ENCODE measurements around the gene CBX8. TPM values are rescaled to one million over a fixed set of nuclear protein-coding genes. Genes with fewer than 3 reads are reported as not detected.

Gene CBX8
- total RNA-seq, 2 experiments from 2014 or later, result 6.8 to 8.6 TPM

- Mint-ChIP-seq H3K27me3 (peaks cover 3% of the 10 kb centered on the region), H3K4me3 (no peak overlapping the region), H3K4me1 (peaks cover 22% of the 10 kb centered on the region)
These were observed 35.6 kb upstream of the CBX8 start for GRCh38 chr17:79832218-79833109.

DNA sequence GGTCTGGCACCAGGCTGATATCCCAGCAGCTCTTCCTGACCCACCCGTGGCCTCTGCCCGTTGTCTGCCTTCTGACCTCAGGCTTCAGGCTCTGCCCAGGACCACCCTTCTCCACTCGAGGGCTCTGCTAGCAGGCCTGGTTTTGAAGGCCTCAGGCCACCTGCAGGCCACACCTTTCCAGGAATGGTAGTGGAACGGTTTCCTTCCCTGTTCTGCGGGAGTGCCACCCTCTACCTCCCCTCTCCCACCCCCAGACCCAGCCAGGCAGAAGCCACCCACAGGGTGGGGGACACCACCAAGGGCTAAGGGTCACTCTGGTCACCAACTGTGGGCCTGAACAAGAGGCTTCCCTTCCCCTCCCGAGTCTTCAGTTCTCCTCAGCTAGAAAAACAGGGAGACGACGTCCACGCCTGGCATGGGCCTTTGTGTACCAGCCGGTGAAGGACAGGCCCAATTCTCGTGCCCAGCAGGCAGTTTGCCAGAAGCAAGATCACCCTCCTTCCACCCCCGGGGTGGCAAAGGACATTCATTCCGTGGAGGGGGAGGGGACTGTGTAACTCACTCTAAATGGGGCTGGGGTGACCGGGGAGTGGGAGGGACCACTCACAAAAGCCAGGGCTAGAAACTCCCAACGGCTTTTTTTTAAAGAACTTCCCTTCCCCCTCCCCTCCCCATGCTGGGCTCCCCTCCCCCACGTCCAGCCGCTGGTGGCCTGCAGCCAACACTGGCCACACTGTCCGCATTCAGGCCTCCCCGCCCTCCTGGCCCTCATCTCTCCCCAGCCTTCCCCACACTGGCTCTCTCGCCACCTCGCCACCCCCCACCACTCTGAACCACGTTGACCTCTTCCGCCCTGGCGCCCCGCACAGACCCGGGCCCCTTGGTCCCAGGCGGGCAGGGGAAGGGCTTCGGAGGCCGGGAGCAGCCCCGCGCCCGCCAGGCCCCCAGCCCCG, 34.7 kb upstream of the CBX8 start:
- ATAC-seq (no peak), DNase-seq (no peak)
- no peak overlapping the region for H3K4me3 Mint-ChIP-seq
- H3K36me3 Mint-ChIP-seq, result peaks cover 17% of the 10 kb centered on the region
- CTCF ChIA-PET, result interaction anchor here (0.7 to 1.0 kb wide), 2 partner anchors 42 to 82 kb away, joined by 3 read pairs; no protein-coding TSS in a partner anchor
- H3K27me3 Mint-ChIP-seq, result peaks cover 3% of the 10 kb centered on the region
- H3K9me3 Mint-ChIP-seq (ENCODE audit: low read depth), result peaks cover 2% of the 10 kb centered on the region
- peaks cover 17% of the 10 kb centered on the region for H3K4me1 Mint-ChIP-seq
- no peak overlapping the region for H3K27ac Mint-ChIP-seq

More at GRCh38 chr17:79832218-79833109, 35.6 kb upstream of the CBX8 start:
- CTCF ChIA-PET, result interaction anchor here (0.7 to 1.9 kb wide), 6 partner anchors 12 to 269 kb away, joined by 3 to 8 read pairs (median 4); partner anchors contain the start of gene GAA
- no peak for DNase-seq
- no peaks in the 10 kb centered on the region for H3K9me3 Mint-ChIP-seq (ENCODE audit: low read depth)
- H3K36me3 Mint-ChIP-seq, result peaks cover 20% of the 10 kb centered on the region
- no peak overlapping the region for H3K27ac Mint-ChIP-seq
- no peak for ATAC-seq

GRCh38 chr17:79830763-79831264, 33.9 kb upstream of the CBX8 start:
- Mint-ChIP-seq H3K9me3 (ENCODE audit: low read depth) (peaks cover 2% of the 10 kb centered on the region), H3K4me3 (no peak overlapping the region), H3K36me3 (peaks cover 16% of the 10 kb centered on the region), H3K27ac (no peak overlapping the region), H3K4me1 (peaks cover 20% of the 10 kb centered on the region), H3K27me3 (peaks cover 6% of the 10 kb centered on the region)
- CTCF ChIA-PET, result interaction anchor here (1.0 to 1.1 kb wide), 2 partner anchors 23 to 81 kb away, joined by 3 to 4 read pairs; no protein-coding TSS in a partner anchor
- ATAC-seq (no peak), DNase-seq (no peak)

DNA sequence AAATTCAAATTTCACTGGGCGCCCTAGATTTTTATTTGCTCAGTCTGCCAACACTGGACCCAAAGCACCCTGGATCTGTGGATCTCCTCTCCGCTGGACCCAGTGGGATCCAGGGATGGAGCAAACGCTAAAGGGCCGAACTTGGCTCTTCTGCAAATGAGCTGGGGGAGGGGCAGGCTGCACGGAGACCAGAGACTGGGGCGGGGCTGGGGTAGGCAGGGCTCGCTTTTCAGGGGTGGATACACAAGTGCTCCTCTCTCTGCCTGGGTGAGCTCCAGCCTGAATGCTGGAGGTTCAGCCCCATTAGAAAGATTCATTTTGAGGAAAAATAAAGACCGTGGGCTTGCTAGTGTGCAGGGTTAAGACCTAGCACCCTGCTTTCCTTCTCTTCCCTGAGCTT, 33.4 kb upstream of the CBX8 start:
- no peak for ATAC-seq

DNA sequence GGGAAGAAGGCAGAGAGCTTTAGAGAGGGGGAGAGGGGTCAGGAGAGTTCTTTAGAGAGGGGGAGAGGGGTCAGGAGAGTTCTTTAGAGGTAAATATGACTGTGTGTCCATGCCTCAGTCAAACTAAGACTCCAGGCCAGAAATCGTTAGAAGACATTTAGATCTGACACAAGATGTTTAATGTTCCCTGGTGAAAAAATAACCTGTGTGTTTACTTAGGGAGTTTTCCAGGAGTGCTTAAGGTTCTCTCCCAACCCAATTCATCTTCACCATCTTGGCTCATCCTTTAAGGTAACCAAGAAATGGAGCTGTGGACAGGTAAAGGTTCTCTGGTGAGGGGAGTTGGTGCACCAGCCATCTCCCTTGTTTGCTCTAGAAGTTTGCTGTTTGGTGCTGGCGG, 32.6 kb upstream of the CBX8 start:
- no peak overlapping the region for H3K4me3 Mint-ChIP-seq
- ATAC-seq (no peak), DNase-seq (no peak)
- peaks cover 11% of the 10 kb centered on the region for H3K27me3 Mint-ChIP-seq
- peaks cover 5% of the 10 kb centered on the region for H3K36me3 Mint-ChIP-seq
- H3K27ac Mint-ChIP-seq, result no peak overlapping the region
- H3K4me1 Mint-ChIP-seq, result peaks cover 18% of the 10 kb centered on the region
- peaks cover 2% of the 10 kb centered on the region for H3K9me3 Mint-ChIP-seq (ENCODE audit: low read depth)
- CTCF ChIA-PET, result interaction anchor here (1.1 to 1.6 kb wide), 4 partner anchors 11 to 141 kb away, joined by 3 to 5 read pairs (median 4); no protein-coding TSS in a partner anchor

More for the DNA sequence above, 33.4 kb upstream of the CBX8 start:
- Mint-ChIP-seq H3K27ac (no peak overlapping the region), H3K4me1 (peaks cover 20% of the 10 kb centered on the region), H3K4me3 (no peak overlapping the region), H3K36me3 (peaks cover 13% of the 10 kb centered on the region), H3K27me3 (peaks cover 9% of the 10 kb centered on the region), H3K9me3 (ENCODE audit: low read depth) (peaks cover 2% of the 10 kb centered on the region)
- CTCF ChIA-PET, result interaction anchor here (1.0 to 1.3 kb wide), 3 partner anchors 22 to 88 kb away, joined by 3 to 4 read pairs (median 3); no protein-coding TSS in a partner anchor
- DNase-seq, result no peak

GRCh38 chr17:79829004-79829403, 32.1 kb upstream of the CBX8 start:
- no peak for DNase-seq
- peaks cover 2% of the 10 kb centered on the region for H3K9me3 Mint-ChIP-seq (ENCODE audit: low read depth)
- no peak for ATAC-seq
- CTCF ChIA-PET, result interaction anchor here (1.1 to 1.6 kb wide), 3 partner anchors 11 to 142 kb away, joined by 3 to 5 read pairs (median 3); no protein-coding TSS in a partner anchor
- H3K4me1 Mint-ChIP-seq, result peaks cover 18% of the 10 kb centered on the region
- peaks cover 4% of the 10 kb centered on the region for H3K36me3 Mint-ChIP-seq
- peaks cover 13% of the 10 kb centered on the region for H3K27me3 Mint-ChIP-seq
- no peak overlapping the region for H3K27ac Mint-ChIP-seq
- no peak overlapping the region for H3K4me3 Mint-ChIP-seq

- no peak for DNase-seq
- peaks cover 14% of the 10 kb centered on the region for H3K4me1 Mint-ChIP-seq
- H3K4me3 Mint-ChIP-seq, result no peak overlapping the region
- CTCF ChIA-PET, result interaction anchor here (0.9 to 1.8 kb wide), 2 partner anchors 9 kb away, joined by 4 to 7 read pairs; no protein-coding TSS in a partner anchor
- ATAC-seq, result no peak
- H3K9me3 Mint-ChIP-seq (ENCODE audit: low read depth), result peaks cover 2% of the 10 kb centered on the region
- H3K27me3 Mint-ChIP-seq, result peaks cover 22% of the 10 kb centered on the region
- H3K36me3 Mint-ChIP-seq, result no peaks in the 10 kb centered on the region
- no peak overlapping the region for H3K27ac Mint-ChIP-seq
These were observed 30.1 kb upstream of the CBX8 start for GRCh38 chr17:79826841-79827578.

DNA sequence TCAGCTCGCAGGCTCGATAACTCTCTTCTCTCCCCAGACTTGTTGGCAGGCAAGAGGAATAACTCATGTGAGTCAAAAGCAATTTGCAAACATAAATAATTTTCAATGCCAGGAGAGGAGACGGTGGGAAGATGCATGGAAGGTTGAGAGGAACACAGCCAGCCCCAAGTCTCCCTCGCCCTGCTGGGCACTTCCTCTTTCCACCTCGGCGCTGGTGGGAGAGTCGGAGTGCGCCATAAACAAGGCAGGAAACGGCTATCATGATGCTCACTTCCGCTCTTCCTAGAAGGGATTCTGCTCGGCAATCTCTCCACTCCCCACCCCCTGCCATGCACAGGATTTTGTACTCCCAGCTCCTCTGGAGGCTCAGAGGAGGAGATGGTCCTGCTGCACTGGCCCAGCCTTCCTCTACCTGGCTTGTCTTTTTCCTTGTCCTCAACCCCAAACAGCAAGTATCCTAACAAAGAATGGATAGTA, 29.4 kb upstream of the CBX8 start:
- Mint-ChIP-seq H3K27me3 (peaks cover 22% of the 10 kb centered on the region), H3K4me3 (no peak overlapping the region), H3K36me3 (no peaks in the 10 kb centered on the region), H3K4me1 (peaks cover 14% of the 10 kb centered on the region), H3K27ac (no peak overlapping the region), H3K9me3 (ENCODE audit: low read depth) (peaks cover 2% of the 10 kb centered on the region)
- no peak for ATAC-seq
- no peak for DNase-seq
- CTCF ChIA-PET, result interaction anchor here (0.6 to 1.7 kb wide), 4 partner anchors 10 to 85 kb away, joined by 3 to 6 read pairs (median 4); partner anchors contain the start of gene CBX4

GRCh38 chr17:79825580-79825921, 28.7 kb upstream of the CBX8 start:
- H3K4me1 Mint-ChIP-seq, result peaks cover 14% of the 10 kb centered on the region
- H3K36me3 Mint-ChIP-seq, result no peaks in the 10 kb centered on the region
- peaks cover 26% of the 10 kb centered on the region for H3K27me3 Mint-ChIP-seq
- ATAC-seq, result no peak
- H3K9me3 Mint-ChIP-seq (ENCODE audit: low read depth), result peaks cover 2% of the 10 kb centered on the region
- H3K27ac Mint-ChIP-seq, result no peak overlapping the region
- CTCF ChIA-PET, result interaction anchor here (1.0 to 2.9 kb wide), 3 partner anchors 11 to 85 kb away, joined by 3 to 9 read pairs (median 6); partner anchors contain the start of gene CBX4
- H3K4me3 Mint-ChIP-seq, result no peak overlapping the region
- DNase-seq, result no peak

- H3K36me3 Mint-ChIP-seq, result no peaks in the 10 kb centered on the region
- H3K27ac Mint-ChIP-seq, result no peak overlapping the region
- H3K27me3 Mint-ChIP-seq, result peaks cover 30% of the 10 kb centered on the region
- DNase-seq, result no peak
- CTCF ChIA-PET, result interaction anchor here (1.0 to 2.9 kb wide), 5 partner anchors 10 to 84 kb away, joined by 3 to 9 read pairs (median 3); partner anchors contain the start of gene CBX4
- ATAC-seq, result no peak
- H3K4me1 Mint-ChIP-seq, result peaks cover 14% of the 10 kb centered on the region
- H3K4me3 Mint-ChIP-seq, result no peak overlapping the region
- peaks cover 2% of the 10 kb centered on the region for H3K9me3 Mint-ChIP-seq (ENCODE audit: low read depth)
These were observed 28.2 kb upstream of the CBX8 start for GRCh38 chr17:79824893-79825579.

- no peak overlapping the region for H3K27ac Mint-ChIP-seq
- DNase-seq, result no peak
- peaks cover 2% of the 10 kb centered on the region for H3K9me3 Mint-ChIP-seq (ENCODE audit: low read depth)
- H3K27me3 Mint-ChIP-seq, result peaks cover 38% of the 10 kb centered on the region
- no peak overlapping the region for H3K4me3 Mint-ChIP-seq
- no peaks in the 10 kb centered on the region for H3K36me3 Mint-ChIP-seq
- ATAC-seq, result no peak
- CTCF ChIA-PET, result interaction anchor here (1.2 to 2.9 kb wide), 4 partner anchors 10 to 35 kb away, joined by 3 to 9 read pairs (median 3); no protein-coding TSS in a partner anchor
- H3K4me1 Mint-ChIP-seq, result peaks cover 14% of the 10 kb centered on the region
These were observed 27.4 kb upstream of the CBX8 start for GRCh38 chr17:79824234-79824633.

Measured in activated CD8-positive, alpha-beta memory T cell treated with anti-CD3 and anti-CD28 coated beads, Interleukin-2, amount 10 ng/mL, durations not matched to agents 7 days and 5 days (primary cell).